Measurements from ENCODE around the gene CLCNKB. TPM values are rescaled to one million over a fixed set of nuclear protein-coding genes. Genes with fewer than 3 reads are reported as not detected.

CLCNKB gene
- total and polyA plus RNA-seq, 2 of the 13 experiments (the other 11 are each of a cell fraction or from before 2014, with no cell fraction given) = 0.04 TPM; not detected in 1

GRCh38 chr1:15997076-15997585, 46.5 kb upstream of the CLCNKB start:
- Histone ChIP-seq H3K4me2 (ENCODE audit: low read depth, low read length) (no peak overlapping the region; the same call in 1 of the 2 replicates), H3K27me3 (ENCODE audit: control insufficient read depth in 1 of 2, insufficient read depth in 2 of 2, low read length in 2 of 2) (peaks cover 3 to 13% of the 10 kb centered on the region in 2 experiments; a peak in 4 of 5 replicates), H2AFZ (ENCODE audit: low read length) (no peak overlapping the region), H3K4me1 (ENCODE audit: insufficient read depth, low read length) (peaks cover 40% of the 10 kb centered on the region), H3K79me2 (ENCODE audit: insufficient read depth, low read length) (no peaks in the 10 kb centered on the region), H3K27ac (ENCODE audit: extremely low read length, insufficient read depth, low read length) (no peak overlapping the region), H3K9ac (ENCODE audit: insufficient read depth, low read depth, low read length) (no peak overlapping the region), H3K36me3 (replicated peaks in 1 of 2; ENCODE audit: control insufficient read depth in 1 of 2, insufficient read depth in 2 of 2, low read length in 2 of 2) (no peaks in the 10 kb centered on the region), H4K20me1 (ENCODE audit: insufficient read depth, low read length) (no peaks in the 10 kb centered on the region), H3K9me3 (ENCODE audit: low read length) (no peaks in the 10 kb centered on the region), H3K4me3 (replicated peaks in 1 of 3; ENCODE audit: insufficient read depth in 1 of 3, low read depth in 2 of 3, low read length in 3 of 3) (no peak overlapping the region)
- in situ Hi-C loops (cut with HindIII; ENCODE audit: extremely low pct_ligation_motif_present, low pct_unique_long_range_greater_than_20kb) = no loop called here
- intact Hi-C loops (cut with micrococcal nuclease; ENCODE audit: unreplicated experiment) = loop anchor here (10.0 kb wide), 1 partner anchor 182 kb away; no protein-coding TSS in a partner anchor
- TF ChIP-seq CBX5 (CRISPR knock-in tag; IDR thresholded peaks at IDR 0.05; ENCODE audit: borderline replicate concordance) = no peak
- no peak for TF ChIP-seq ATF3 (CRISPR knock-in tag; IDR thresholded peaks at IDR 0.05)
- TF ChIP-seq NCOA2 (CRISPR knock-in tag; IDR thresholded peaks at IDR 0.05) = no peak
- no peak for TF ChIP-seq MIXL1 (CRISPR knock-in tag; IDR thresholded peaks at IDR 0.05)
- no peak for TF ChIP-seq HES4 (CRISPR knock-in tag; IDR thresholded peaks at IDR 0.05; ENCODE audit: borderline replicate concordance)
- no peak for TF ChIP-seq HNF1B (CRISPR knock-in tag; IDR thresholded peaks at IDR 0.05)
- no peak for TF ChIP-seq KAT7 (CRISPR knock-in tag; IDR thresholded peaks at IDR 0.05; ENCODE audit: borderline replicate concordance)
- TF ChIP-seq FOXO1 (CRISPR knock-in tag; IDR thresholded peaks at IDR 0.05) = no peak
- no peak for TF ChIP-seq PHF21A (CRISPR knock-in tag; IDR thresholded peaks at IDR 0.05)
- no TSS peak for BruUV-seq (replicated peaks)
- FAIRE-seq = no peak
- ChIA-PET CTCF (ENCODE audit: low intra/inter-chr PET ratio, low total read pairs) (no interaction called here), POLR2A (no interaction called here)
- DNase-seq (ENCODE audit: low spot score) = no peak
- no peak for ATAC-seq
- 50% methylated on average over 4 of the region's 9 CpGs for WGBS (ENCODE audit: low lambda C conversion rate)

All from HepG2 (cell line).